GM21619 (cell line): ENCODE results near the gene SPATA19.

Experiments used
- ATAC-seq: cut with Tn5 transposase; IDR thresholded peaks from one replicate; pipeline ENCODE4 v1.9.1; 2021; ENCODE audit not compliant: unreplicated experiment

The SPATA19 gene

GRCh38 chr11:133819114-133819513 is 26.2 kb downstream of the SPATA19 start:
- no peak for ATAC-seq

GRCh38 chr11:133818302-133818701 is 27.0 kb downstream of the SPATA19 start:
- ATAC-seq = no peak

- ATAC-seq = no peak
Observed at GRCh38 chr11:133817449-133817848, 27.9 kb downstream of the SPATA19 start.

- ATAC-seq = no peak
Observed at GRCh38 chr11:133816146-133816870, 29.0 kb downstream of the SPATA19 start.

- ATAC-seq = no peak
Observed at GRCh38 chr11:133815636-133816035, 29.7 kb downstream of the SPATA19 start.

GRCh38 chr11:133814588-133815100 is 30.7 kb downstream of the SPATA19 start:
- no peak for ATAC-seq

- ATAC-seq = no peak
Observed at GRCh38 chr11:133811850-133812685, 33.2 kb downstream of the SPATA19 start.

GRCh38 chr11:133810766-133811165 is 34.5 kb downstream of the SPATA19 start:
- no peak for ATAC-seq

GRCh38 chr11:133809569-133810491 is 35.5 kb downstream of the SPATA19 start:
- ATAC-seq = no peak

GRCh38 chr11:133808393-133809140 is 36.7 kb downstream of the SPATA19 start:
- no peak for ATAC-seq

- no peak for ATAC-seq
Observed at GRCh38 chr11:133803026-133803425, 42.3 kb downstream of the SPATA19 start.

GRCh38 chr11:133801356-133801755 is 44.0 kb downstream of the SPATA19 start:
- no peak for ATAC-seq

GRCh38 chr11:133800666-133801065 is 44.6 kb downstream of the SPATA19 start:
- no peak for ATAC-seq

- no peak for ATAC-seq
Observed at GRCh38 chr11:133797554-133797953, 47.8 kb downstream of the SPATA19 start.

GRCh38 chr11:133796043-133796795 is 49.1 kb downstream of the SPATA19 start:
- ATAC-seq = no peak

GRCh38 chr11:133795088-133795487 is 50.2 kb downstream of the SPATA19 start:
- ATAC-seq = no peak

GRCh38 chr11:133794205-133794604 is 51.1 kb downstream of the SPATA19 start:
- no peak for ATAC-seq

GRCh38 chr11:133793271-133794035 is 51.9 kb downstream of the SPATA19 start:
- ATAC-seq = no peak

GRCh38 chr11:133790995-133791394 is 54.3 kb downstream of the SPATA19 start:
- no peak for ATAC-seq
